IMR-90 (cell line): ENCODE results near the gene ZFP2. TPM values are rescaled to one million over a fixed set of nuclear protein-coding genes. Genes with fewer than 3 reads are reported as not detected.

Experiments
- ATAC-seq: fragments of 200-7000 bp; cut with Tn5 transposase; 2 replicates; pipeline ENCODE4 v1.9.1; 2020; ENCODE audit warnings: low read depth, mild to moderate bottlenecking, moderate library complexity
- BruUV-seq: library from RNA; stranded (reverse); fragments of 400-500 nt; replicated peaks from 2 replicates; lab custom pipeline; 2021; lab: Mats Ljungman, UMichigan
- CTCF ChIA-PET: fragments of 300-600 bp; formaldehyde crosslinking; extraction: SDS; loops from one replicate; lab custom pipeline; 2021; ENCODE audit warnings: antibody characterized with exemption; lab: Yijun Ruan, JAX
- POLR2A ChIA-PET: fragments of 300-600 bp; sonication (Branson Sonifier 250); formaldehyde crosslinking; loops from one replicate; lab custom pipeline; 2022; ENCODE audit warnings: antibody characterized with exemption; ENCODE audit not compliant: unreplicated experiment; lab: Charles Lee
- DNase-seq: peaks from one replicate; pipeline ENCODE4 v3.0.0; 2013
- H2AFZ ChIP-seq: replicated peaks from 2 replicates; pipeline ENCODE3; 2013; ENCODE audit warnings: low read length, mild to moderate bottlenecking; ENCODE audit not compliant: poor library complexity
- H2AK5ac ChIP-seq: 2 replicates; pipeline ENCODE4 v1.6.1; 2013; ENCODE audit warnings: low read depth, low read length, inconsistent platforms
- H2AK9ac ChIP-seq: replicated peaks from 2 replicates; pipeline ENCODE3; 2013; ENCODE audit warnings: mild to moderate bottlenecking, low read depth, low read length, moderate library complexity; ENCODE audit not compliant: poor library complexity
- H2BK120ac ChIP-seq: 2 replicates; pipeline ENCODE4 v1.6.1; 2013; ENCODE audit warnings: low read depth, low read length, inconsistent platforms
- H2BK15ac ChIP-seq: 3 replicates; pipeline ENCODE4 v1.6.1; 2013; ENCODE audit warnings: low read depth, low read length, inconsistent platforms
- H2BK20ac ChIP-seq: 2 replicates; pipeline ENCODE4 v1.6.1; 2013; ENCODE audit warnings: low read depth, mild to moderate bottlenecking, inconsistent platforms, low read length, moderate library complexity
- H2BK5ac ChIP-seq: 2 replicates; pipeline ENCODE4 v1.6.1; 2013; ENCODE audit warnings: mild to moderate bottlenecking, low read depth, low read length, inconsistent platforms; ENCODE audit not compliant: poor library complexity, severe bottlenecking
- H3K14ac ChIP-seq: replicated peaks from 2 replicates; pipeline ENCODE4 v1.6.1; 2013; ENCODE audit warnings: low read depth, low read length, inconsistent platforms
- H3K18ac ChIP-seq: 2 replicates; pipeline ENCODE4 v1.6.1; 2013; ENCODE audit warnings: low read depth, low read length, control low read depth
- H3K23ac ChIP-seq: 2 replicates; pipeline ENCODE4 v1.6.1; 2013; ENCODE audit warnings: low read depth, low read length, inconsistent platforms
- H3K27ac ChIP-seq: 2 replicates; pipeline ENCODE4 v1.5.1; 2013; ENCODE audit warnings: mild to moderate bottlenecking, control low read depth, low read length; ENCODE audit not compliant: insufficient read depth
- H3K27me3 ChIP-seq: 2 replicates; pipeline ENCODE4 v1.6.1; 2013; ENCODE audit warnings: low read length; ENCODE audit not compliant: control insufficient read depth, insufficient read depth
- H3K36me3 ChIP-seq: 2 replicates; pipeline ENCODE4 v1.6.1; 2013; ENCODE audit warnings: low read length, mixed read lengths; ENCODE audit not compliant: control insufficient read depth, insufficient read depth
- H3K4ac ChIP-seq: 2 replicates; pipeline ENCODE4 v1.6.1; 2013; ENCODE audit warnings: low read depth, low read length, inconsistent platforms
- H3K4me1 ChIP-seq: 2 replicates; pipeline ENCODE4 v1.6.1; 2013; ENCODE audit warnings: low read length, mixed read lengths; ENCODE audit not compliant: control insufficient read depth, insufficient read depth
- H3K4me2 ChIP-seq: 2 replicates; pipeline ENCODE4 v1.6.1; 2013; ENCODE audit warnings: low read depth, mild to moderate bottlenecking, control low read depth, low read length, moderate library complexity
- H3K4me3 ChIP-seq: 2 replicates; pipeline ENCODE4 v1.5.1; 2013; ENCODE audit warnings: low read depth, mild to moderate bottlenecking, control low read depth, low read length, moderate library complexity; ENCODE audit not compliant: insufficient read depth
- H3K56ac ChIP-seq: 2 replicates; pipeline ENCODE4 v1.6.1; 2013; ENCODE audit warnings: low read length, inconsistent platforms; ENCODE audit not compliant: insufficient read depth; ENCODE audit errors: extremely low read depth
- H3K79me1 ChIP-seq, 2 experiments: 2 replicates each; pipeline ENCODE4 v1.6.1; 2013; ENCODE audit warnings: low read length in 2 of 2, inconsistent platforms in 1 of 2, low read depth in 1 of 2
- H3K9ac ChIP-seq: 2 replicates; pipeline ENCODE4 v1.6.1; 2013; ENCODE audit warnings: low read depth, low read length, control low read depth
- H3K9me1 ChIP-seq: 2 replicates; pipeline ENCODE4 v1.6.1; 2013; ENCODE audit warnings: low read length, inconsistent platforms; ENCODE audit not compliant: insufficient read depth
- H3K9me3 ChIP-seq: 2 replicates; pipeline ENCODE4 v1.6.1; 2013; ENCODE audit warnings: low read length; ENCODE audit not compliant: control insufficient read depth, insufficient read depth
- H4K20me1 ChIP-seq: 2 replicates; pipeline ENCODE4 v1.6.1; 2013; ENCODE audit warnings: low read length, inconsistent platforms; ENCODE audit not compliant: insufficient read depth
- H4K5ac ChIP-seq: 2 replicates; pipeline ENCODE4 v1.6.1; 2013; ENCODE audit warnings: mild to moderate bottlenecking, low read depth, low read length, control low read depth
- H4K8ac ChIP-seq, 2 experiments: 2 replicates each; pipeline ENCODE4 v1.6.1; 2013; ENCODE audit warnings: low read depth in 2 of 2, low read length in 2 of 2, control low read depth in 1 of 2, inconsistent platforms in 1 of 2
- H4K91ac ChIP-seq: 2 replicates; pipeline ENCODE4 v1.6.1; 2013; ENCODE audit warnings: low read depth, low read length, inconsistent platforms; ENCODE audit not compliant: insufficient read depth
- BHLHE40 ChIP-seq: fragments of 150-350 bp; IDR thresholded peaks from 2 replicates; pipeline ENCODE4 v1.6.1; 2016; ENCODE audit warnings: mild to moderate bottlenecking, low read depth, low read length
- CEBPB ChIP-seq: IDR thresholded peaks from 2 replicates; pipeline ENCODE4 v1.6.1; 2012; ENCODE audit warnings: low read depth, low read length, improper control_type of control experiment
- CHD1 ChIP-seq: IDR thresholded peaks from 2 replicates; pipeline ENCODE4 v1.6.1; 2012; ENCODE audit warnings: low read depth, low read length, improper control_type of control experiment
- CTCF ChIP-seq: conservative IDR thresholded peaks from 2 replicates; pipeline ENCODE4 v1.5.1; 2012; ENCODE audit warnings: mild to moderate bottlenecking, low read depth, low read length, improper control_type of control experiment
- ELK1 ChIP-seq: fragments of 150-350 bp; IDR thresholded peaks from 2 replicates; pipeline ENCODE4 v1.6.1; 2016; ENCODE audit warnings: low read depth, mild to moderate bottlenecking, low read length, moderate library complexity, borderline replicate concordance
- FOS ChIP-seq: fragments of 150-350 bp; IDR thresholded peaks from 2 replicates; pipeline ENCODE4 v1.6.1; 2016; ENCODE audit warnings: low read depth, low read length
- MAFK ChIP-seq: IDR thresholded peaks from 2 replicates; pipeline ENCODE4 v1.6.1; 2012; ENCODE audit warnings: low read depth, low read length, improper control_type of control experiment
- MAZ ChIP-seq: IDR thresholded peaks from 2 replicates; pipeline ENCODE4 v1.6.1; 2012; ENCODE audit warnings: low read depth, mild to moderate bottlenecking, low read length, improper control_type of control experiment, moderate library complexity, borderline replicate concordance
- MXI1 ChIP-seq: IDR thresholded peaks from 2 replicates; pipeline ENCODE4 v1.6.1; 2012; ENCODE audit warnings: low read depth, mild to moderate bottlenecking, low read length, moderate library complexity, borderline replicate concordance
- NFE2L2 ChIP-seq: fragments of 150-350 bp; IDR thresholded peaks from 2 replicates; pipeline ENCODE4 v1.6.1; 2016; ENCODE audit warnings: low read depth, mild to moderate bottlenecking, low read length
- POLR2A ChIP-seq: IDR thresholded peaks from 2 replicates; pipeline ENCODE4 v1.6.1; 2012; ENCODE audit warnings: mild to moderate bottlenecking, low read depth, low read length
- RAD21 ChIP-seq: IDR thresholded peaks from 2 replicates; pipeline ENCODE4 v1.6.1; 2012; ENCODE audit warnings: low read length, improper control_type of control experiment
- RFX5 ChIP-seq: IDR thresholded peaks from 2 replicates; pipeline ENCODE4 v1.8.0; 2012; ENCODE audit warnings: low read depth, mild to moderate bottlenecking, low read length, moderate library complexity
- SMC3 ChIP-seq: fragments of 150-350 bp; IDR thresholded peaks from 2 replicates; pipeline ENCODE4 v1.6.1; 2016; ENCODE audit warnings: low read depth, mild to moderate bottlenecking, antibody characterized with exemption, low read length, moderate library complexity
- USF2 ChIP-seq: fragments of 150-350 bp; IDR thresholded peaks from 2 replicates; pipeline ENCODE4 v1.6.1; 2017; ENCODE audit warnings: mild to moderate bottlenecking, antibody characterized with exemption, low read length, low read depth
- WGBS, 2 experiments: methylation state at CpG; one replicate each; pipeline versions ENCODE4 v1.1.5 to v1.1.7; 2013; ENCODE audit warnings: missing lambda C conversion rate in 2 of 2; ENCODE audit not compliant: insufficient read length in 1 of 2; ENCODE audit errors: extremely low coverage in 2 of 2; 5-methylcytosine and 5-hydroxymethylcytosine counted together
- dilution Hi-C: fragments of 300-500 bp; cut with HindIII; formaldehyde crosslinking; loops from one replicate; pipeline ENCODE4 v1.14.3; 2018; ENCODE audit warnings: low sequenced_read_pairs; ENCODE audit not compliant: unreplicated experiment
- in situ Hi-C: fragments of 300-500 bp; cut with MboI; formaldehyde crosslinking; loops from 3 replicates; pipeline ENCODE4 v1.14.3; 2019; ENCODE audit warnings: low sequenced_read_pairs, inconsistent platforms, mixed read lengths
- intact Hi-C: fragments of 100-400 bp; cut with micrococcal nuclease; formaldehyde crosslinking; loops from 2 replicates; pipeline ENCODE4 v1.10.0; 2022
- polyA plus RNA-seq, 3 experiments: library from polyadenylated mRNA; depleted of rRNA; stranded (reverse); fragments of >200 nt; gene quantifications; 2 replicates each; pipeline ENCODE4 v1.2.3, GENCODE V29; 2012; ENCODE audit warnings: low replicate concordance in 1 of 3
- total RNA-seq: library from RNA; depleted of rRNA; stranded (reverse); fragments of >200 nt; gene quantifications from 2 replicates; pipeline ENCODE4 v1.2.3, GENCODE V29; 2012

Gene ZFP2
- total and polyA plus RNA-seq, 2 of the 4 experiments (the other 2 are of a cell fraction): 0.18 to 0.19 TPM

- Histone ChIP-seq H3K4me3 (no peak overlapping the region), H3K36me3 (peaks cover 22% of the 10 kb centered on the region), H3K14ac (no peak overlapping the region), H3K9me1 (no peaks in the 10 kb centered on the region), H4K8ac (no peak overlapping the region), H3K9me3 (peaks cover 2% of the 10 kb centered on the region; the same call in 1 of the 2 replicates), H3K27me3 (no peaks in the 10 kb centered on the region), H3K27ac (no peak overlapping the region), H2AK9ac (no peak overlapping the region), H2BK5ac (no peak overlapping the region), H3K4me2 (no peak overlapping the region), H3K4ac (no peak overlapping the region), H3K18ac (no peak overlapping the region), H4K91ac (no peak overlapping the region), H3K4me1 (peaks cover 2% of the 10 kb centered on the region; the same call in 1 of the 2 replicates), H2AK5ac (no peak overlapping the region), H2BK20ac (no peak overlapping the region), H2AFZ (no peak overlapping the region), H3K23ac (no peak overlapping the region), H4K20me1 (no peaks in the 10 kb centered on the region), H3K56ac (no peak overlapping the region), H2BK15ac (no peak overlapping the region), H3K79me1 (peaks cover 10 to 19% of the 10 kb centered on the region in 2 experiments), H4K5ac (no peak overlapping the region), H2BK120ac (no peak overlapping the region), H3K9ac (no peak overlapping the region)
- DNase-seq (no peak), ATAC-seq (no peak)
- in situ Hi-C loops (no loop called here), dilution Hi-C loops (loop anchor here (10.0 kb wide), 1 partner anchor 137 kb away; no protein-coding TSS in a partner anchor), intact Hi-C loops (no loop called here)
- POLR2A ChIA-PET: no interaction called here
- CTCF ChIA-PET: no interaction called here
- no CpG with 5 or more reads among the region's 8 CpGs for WGBS, 2 experiments
- no TSS peak for BruUV-seq
- TF ChIP-seq FOS (no peak), MXI1 (no peak), RAD21 (no peak), CEBPB (no peak), RFX5 (no peak), CTCF (no peak), MAZ (no peak), POLR2A (no peak), BHLHE40 (no peak), USF2 (no peak), NFE2L2 (no peak), SMC3 (no peak), CHD1 (no peak), ELK1 (no peak), MAFK (no peak)
These were observed 34.1 kb upstream of the ZFP2 start for GRCh38 chr5:178861627-178862026.
